Measurements from ENCODE around the gene IGF2BP1.
"Not testable (repeated sequence)": the region's sequence is repeated elsewhere in the genome, so short reads cannot be mapped to it uniquely, and the experiment has no call there.

The IGF2BP1 gene

DNA sequence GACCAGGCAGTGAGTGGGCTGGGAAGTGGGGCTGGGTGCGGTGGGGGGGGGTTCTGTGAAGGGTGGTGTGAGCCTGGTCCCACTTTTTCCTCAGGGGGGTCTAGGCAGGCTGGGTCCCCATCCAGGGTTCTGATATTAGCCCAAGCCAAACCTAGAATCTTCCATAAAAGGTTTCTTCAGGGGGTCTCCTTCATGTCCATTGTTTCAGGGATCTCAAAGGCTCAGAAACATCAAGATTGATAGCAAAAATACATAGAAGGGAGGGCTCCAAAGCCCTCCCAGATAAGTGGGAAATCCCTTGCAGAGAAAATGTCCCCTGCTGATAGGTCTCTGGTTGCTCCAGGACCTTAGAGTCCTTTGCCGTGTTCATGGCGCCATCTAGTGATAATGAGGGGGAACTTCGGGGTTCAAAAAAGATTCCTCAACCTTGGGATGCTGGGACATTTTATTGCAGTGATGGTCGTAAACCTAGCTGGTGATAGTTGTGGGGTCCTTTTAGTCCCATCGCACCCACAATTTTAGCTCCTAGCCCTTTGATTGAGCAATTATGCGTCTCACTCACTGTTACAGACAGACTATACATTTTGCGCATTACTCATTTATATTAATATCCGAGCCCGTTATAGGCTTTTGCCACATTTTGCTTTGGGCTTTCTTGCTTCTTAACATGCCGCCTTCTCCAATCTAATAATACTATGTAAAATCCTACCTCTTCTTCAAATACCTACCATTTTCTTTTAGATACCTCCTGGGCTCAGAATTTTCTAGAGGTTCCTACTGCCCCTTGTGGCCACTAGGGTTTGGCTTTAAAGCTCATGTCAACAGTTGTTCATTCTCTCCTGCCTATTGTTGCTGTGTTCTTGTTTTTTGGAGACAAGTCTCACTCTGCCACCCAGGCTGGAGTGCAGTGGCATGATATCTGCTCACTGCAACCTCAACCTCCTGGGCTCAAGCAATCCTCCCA lies 35.1 kb downstream of the IGF2BP1 start:
- Histone ChIP-seq H3K4me1 (ENCODE audit: control insufficient read depth, insufficient read depth, low read length) (no peaks in the 10 kb centered on the region), H3K27me3 (ENCODE audit: control insufficient read depth, insufficient read depth, low read length) (no peaks in the 10 kb centered on the region), H3K27ac (ENCODE audit: low read depth, low read length) (no peak overlapping the region), H3K36me3 (ENCODE audit: control insufficient read depth, insufficient read depth, low read length) (no peaks in the 10 kb centered on the region), H3K9ac (ENCODE audit: low read length) (no peak overlapping the region), H3K4me3 (ENCODE audit: low read length) (no peak overlapping the region)

DNA sequence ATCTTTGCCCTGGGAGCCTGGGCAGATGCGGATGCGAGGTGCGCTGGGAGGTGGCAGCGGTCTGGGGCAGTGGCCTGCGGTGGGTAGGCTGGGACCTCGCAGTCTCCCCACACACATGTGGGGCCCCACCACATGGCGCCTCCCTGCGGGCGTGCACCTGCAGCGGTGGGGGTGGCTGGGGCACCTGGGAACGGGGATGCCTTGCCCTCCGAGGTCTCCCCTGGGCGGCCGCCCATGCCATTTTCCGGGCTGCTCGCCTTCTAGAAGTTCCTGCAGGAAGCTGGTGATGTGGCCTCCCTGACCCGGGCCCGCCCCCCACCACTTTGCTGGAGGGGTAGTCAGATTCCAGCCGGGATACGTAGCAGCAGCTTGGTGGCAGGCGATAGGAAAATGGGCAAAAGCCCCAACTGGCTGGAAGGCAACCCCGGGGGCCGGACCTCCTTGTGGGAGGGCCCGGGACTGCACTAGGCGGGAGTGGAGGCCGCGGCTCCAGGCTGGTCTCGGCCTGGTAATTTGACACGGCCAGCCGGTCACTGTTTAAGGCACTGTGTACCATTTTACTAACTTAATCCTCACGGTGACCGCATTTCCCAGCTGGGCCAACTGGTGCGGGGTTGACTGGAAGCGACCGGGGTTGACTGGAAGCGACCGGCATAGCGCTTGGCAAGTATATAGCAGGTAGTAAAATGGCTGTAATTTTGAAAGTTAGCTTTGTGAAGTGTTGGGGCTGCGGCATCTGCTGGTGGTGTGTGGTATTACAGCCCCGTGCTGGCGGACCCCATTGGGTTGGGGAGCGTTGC lies 38.5 kb downstream of the IGF2BP1 start:
- Histone ChIP-seq H3K27ac (ENCODE audit: low read depth, low read length) (peak overlapping the region; percentile 45), H3K9ac (ENCODE audit: low read length) (no peak overlapping the region), H3K4me3 (ENCODE audit: low read length) (peak overlapping the region; percentile 38), H3K36me3 (ENCODE audit: control insufficient read depth, insufficient read depth, low read length) (no peaks in the 10 kb centered on the region), H3K4me1 (ENCODE audit: control insufficient read depth, insufficient read depth, low read length) (no peaks in the 10 kb centered on the region), H3K27me3 (ENCODE audit: control insufficient read depth, insufficient read depth, low read length) (no peaks in the 10 kb centered on the region)

DNA sequence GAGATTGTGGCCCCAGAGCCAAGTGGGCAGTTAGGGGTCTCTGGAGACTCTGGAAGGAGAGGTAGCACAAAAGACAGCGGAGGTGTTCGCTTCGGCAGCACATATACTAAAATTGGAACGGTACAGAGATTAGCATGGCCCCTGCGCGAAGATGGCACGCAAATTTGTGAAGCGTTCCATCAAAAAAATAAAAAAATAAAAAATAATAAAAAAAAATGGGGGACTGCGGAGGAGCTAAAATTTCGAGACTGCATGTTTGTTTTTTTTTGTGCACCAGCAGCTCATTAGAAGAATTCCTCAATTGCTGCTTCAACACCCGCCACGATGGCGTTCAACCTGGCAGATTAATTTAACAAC lies 39.1 kb downstream of the IGF2BP1 start:
- Histone ChIP-seq H3K36me3 (ENCODE audit: control insufficient read depth, insufficient read depth, low read length) (no peaks in the 10 kb centered on the region), H3K4me1 (ENCODE audit: control insufficient read depth, insufficient read depth, low read length) (no peaks in the 10 kb centered on the region), H3K27ac (ENCODE audit: low read depth, low read length) (no peak overlapping the region), H3K27me3 (ENCODE audit: control insufficient read depth, insufficient read depth, low read length) (no peaks in the 10 kb centered on the region), H3K9ac (ENCODE audit: low read length) (no peak overlapping the region), H3K4me3 (ENCODE audit: low read length) (no peak overlapping the region)

GRCh38 chr17:49038138-49038537 lies 41.0 kb downstream of the IGF2BP1 start:
- Histone ChIP-seq H3K27me3 (ENCODE audit: control insufficient read depth, insufficient read depth, low read length) (no peaks in the 10 kb centered on the region), H3K4me1 (ENCODE audit: control insufficient read depth, insufficient read depth, low read length) (no peaks in the 10 kb centered on the region), H3K36me3 (ENCODE audit: control insufficient read depth, insufficient read depth, low read length) (no peaks in the 10 kb centered on the region), H3K9ac (ENCODE audit: low read length) (no peak overlapping the region), H3K27ac (ENCODE audit: low read depth, low read length) (no peak overlapping the region), H3K4me3 (ENCODE audit: low read length) (no peak overlapping the region)

DNA sequence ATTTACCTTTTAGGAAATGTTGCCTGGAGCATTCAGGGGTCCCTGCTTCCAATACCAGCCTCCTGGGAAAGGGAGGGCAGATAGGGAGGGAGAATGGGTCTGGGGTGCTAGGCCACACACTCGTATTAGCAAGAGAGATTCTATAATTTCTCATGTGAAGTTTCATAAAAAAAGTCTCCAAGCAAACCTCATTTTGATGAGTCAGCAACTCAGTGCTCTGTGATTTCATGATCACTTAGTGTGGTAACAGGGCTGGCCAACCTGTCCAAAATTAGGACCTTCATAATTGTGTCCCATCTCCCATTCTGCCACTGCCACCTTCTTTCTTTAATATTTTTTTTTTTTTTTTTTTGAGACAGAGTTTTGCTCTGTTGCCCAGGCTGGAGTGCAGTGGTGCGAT lies 41.4 kb downstream of the IGF2BP1 start:
- Histone ChIP-seq H3K9ac (ENCODE audit: low read length) (no peak overlapping the region), H3K4me1 (ENCODE audit: control insufficient read depth, insufficient read depth, low read length) (no peaks in the 10 kb centered on the region), H3K27me3 (ENCODE audit: control insufficient read depth, insufficient read depth, low read length) (no peaks in the 10 kb centered on the region), H3K27ac (ENCODE audit: low read depth, low read length) (no peak overlapping the region), H3K36me3 (ENCODE audit: control insufficient read depth, insufficient read depth, low read length) (no peaks in the 10 kb centered on the region), H3K4me3 (ENCODE audit: low read length) (no peak overlapping the region)

GRCh38 chr17:49039518-49039917 lies 42.3 kb downstream of the IGF2BP1 start:
- H3K4me1 ChIP-seq (ENCODE audit: control insufficient read depth, insufficient read depth, low read length); H3K9ac ChIP-seq (ENCODE audit: low read length); H3K36me3 ChIP-seq (ENCODE audit: control insufficient read depth, insufficient read depth, low read length); H3K27ac ChIP-seq (ENCODE audit: low read depth, low read length); H3K27me3 ChIP-seq (ENCODE audit: control insufficient read depth, insufficient read depth, low read length); H3K4me3 ChIP-seq (ENCODE audit: low read length): not testable (repeated sequence)

DNA sequence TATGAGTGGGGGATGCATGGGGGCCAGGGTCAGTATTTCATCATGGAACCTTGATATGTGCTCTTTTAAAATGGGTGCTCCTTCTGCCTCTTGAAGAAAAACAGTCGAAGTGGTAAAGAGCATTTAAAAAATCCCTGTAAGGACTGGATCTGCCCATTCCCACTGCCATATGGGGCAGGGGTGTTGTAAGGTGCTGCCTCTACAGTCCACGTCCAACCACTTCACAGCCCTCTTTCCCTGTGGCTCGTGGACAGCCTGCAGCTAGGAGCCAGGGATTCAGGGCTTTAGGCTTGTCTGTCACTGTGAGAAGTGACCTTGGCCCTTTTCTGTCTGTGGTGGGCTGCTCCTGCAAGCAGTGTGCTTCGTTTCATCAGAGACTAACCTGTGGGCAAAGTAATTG lies 44.3 kb downstream of the IGF2BP1 start:
- H3K27me3 ChIP-seq (ENCODE audit: control insufficient read depth, insufficient read depth, low read length): no peaks in the 10 kb centered on the region
- H3K4me1 ChIP-seq (ENCODE audit: control insufficient read depth, insufficient read depth, low read length): no peaks in the 10 kb centered on the region
- no peak overlapping the region for H3K9ac ChIP-seq (ENCODE audit: low read length)
- no peak overlapping the region for H3K4me3 ChIP-seq (ENCODE audit: low read length)
- no peak overlapping the region for H3K27ac ChIP-seq (ENCODE audit: low read depth, low read length)
- H3K36me3 ChIP-seq (ENCODE audit: control insufficient read depth, insufficient read depth, low read length): no peaks in the 10 kb centered on the region

DNA sequence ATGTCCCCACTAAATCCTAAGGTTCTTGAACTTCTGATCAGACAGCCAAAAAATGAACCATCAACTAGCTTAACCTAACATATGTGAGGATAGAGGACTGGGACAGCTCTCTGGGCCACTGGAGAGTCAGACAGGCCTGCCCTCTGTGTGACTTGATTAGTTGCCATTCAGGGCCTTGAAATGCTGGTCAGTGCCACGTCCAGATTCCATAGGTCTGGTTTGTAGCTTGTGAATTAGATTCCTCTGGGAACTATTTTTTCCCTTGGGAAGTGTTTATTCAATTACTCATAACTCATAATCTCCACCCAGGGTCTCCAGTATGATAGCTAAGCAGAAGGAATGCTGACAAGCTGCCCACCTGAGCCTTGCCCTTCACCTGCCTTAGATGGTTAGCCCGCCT lies 48.2 kb downstream of the IGF2BP1 start:
- Histone ChIP-seq H3K4me1 (ENCODE audit: control insufficient read depth, insufficient read depth, low read length) (no peaks in the 10 kb centered on the region), H3K4me3 (ENCODE audit: low read length) (no peak overlapping the region), H3K27me3 (ENCODE audit: control insufficient read depth, insufficient read depth, low read length) (no peaks in the 10 kb centered on the region), H3K9ac (ENCODE audit: low read length) (no peak overlapping the region), H3K36me3 (ENCODE audit: control insufficient read depth, insufficient read depth, low read length) (no peaks in the 10 kb centered on the region), H3K27ac (ENCODE audit: low read depth, low read length) (no peak overlapping the region)

DNA sequence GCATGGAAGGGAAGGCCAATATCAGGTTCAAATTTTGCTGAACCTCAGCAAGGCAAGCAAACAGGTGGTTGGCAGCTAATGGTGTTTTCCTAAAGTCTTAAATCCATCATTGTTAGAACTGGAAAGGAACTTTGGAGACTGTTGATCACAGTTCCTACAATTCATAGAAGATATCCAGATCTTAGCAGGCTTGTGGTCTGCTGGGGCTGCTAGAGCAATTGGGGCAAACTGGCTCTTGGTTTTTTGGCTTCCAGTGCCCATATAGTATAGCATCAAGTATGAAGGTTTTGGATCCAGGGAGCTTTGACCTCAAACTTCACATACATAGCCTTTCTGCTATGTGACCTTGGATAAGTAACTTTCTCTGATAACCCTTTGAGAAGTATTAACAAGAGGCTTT lies 49.7 kb downstream of the IGF2BP1 start:
- Histone ChIP-seq H3K27ac (ENCODE audit: low read depth, low read length) (no peak overlapping the region), H3K4me3 (ENCODE audit: low read length) (no peak overlapping the region), H3K9ac (ENCODE audit: low read length) (no peak overlapping the region), H3K27me3 (ENCODE audit: control insufficient read depth, insufficient read depth, low read length) (no peaks in the 10 kb centered on the region), H3K36me3 (ENCODE audit: control insufficient read depth, insufficient read depth, low read length) (no peaks in the 10 kb centered on the region), H3K4me1 (ENCODE audit: control insufficient read depth, insufficient read depth, low read length) (no peaks in the 10 kb centered on the region)

GRCh38 chr17:49049265-49049664 lies 52.1 kb downstream of the IGF2BP1 start:
- Histone ChIP-seq H3K27me3 (ENCODE audit: control insufficient read depth, insufficient read depth, low read length) (no peaks in the 10 kb centered on the region), H3K36me3 (ENCODE audit: control insufficient read depth, insufficient read depth, low read length) (no peaks in the 10 kb centered on the region), H3K9ac (ENCODE audit: low read length) (no peak overlapping the region), H3K4me3 (ENCODE audit: low read length) (no peak overlapping the region), H3K27ac (ENCODE audit: low read depth, low read length) (no peak overlapping the region), H3K4me1 (ENCODE audit: control insufficient read depth, insufficient read depth, low read length) (no peaks in the 10 kb centered on the region)

DNA sequence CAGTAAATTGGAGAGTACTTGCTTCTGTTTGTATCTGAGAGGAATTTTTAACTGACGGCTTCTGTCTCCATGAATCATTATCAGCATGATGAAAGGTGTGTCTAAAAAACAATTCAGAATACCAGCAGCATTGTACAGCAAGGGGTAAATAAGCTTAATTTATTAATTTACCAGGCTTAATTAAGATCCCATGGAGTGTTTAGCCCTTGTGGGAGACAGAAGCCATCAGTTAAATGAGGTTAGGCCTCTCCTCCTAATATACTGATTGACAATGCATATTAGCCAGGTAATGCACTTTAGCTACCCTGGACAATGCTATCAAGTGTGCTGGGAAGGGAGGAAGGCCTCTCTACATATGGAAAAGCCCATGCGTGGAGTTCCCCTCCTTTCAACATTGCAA lies 53.4 kb downstream of the IGF2BP1 start:
- H3K4me3 ChIP-seq (ENCODE audit: low read length): no peak overlapping the region
- no peaks in the 10 kb centered on the region for H3K4me1 ChIP-seq (ENCODE audit: control insufficient read depth, insufficient read depth, low read length)
- H3K27ac ChIP-seq (ENCODE audit: low read depth, low read length): no peak overlapping the region
- H3K9ac ChIP-seq (ENCODE audit: low read length): no peak overlapping the region
- H3K36me3 ChIP-seq (ENCODE audit: control insufficient read depth, insufficient read depth, low read length): no peaks in the 10 kb centered on the region
- no peaks in the 10 kb centered on the region for H3K27me3 ChIP-seq (ENCODE audit: control insufficient read depth, insufficient read depth, low read length)

DNA sequence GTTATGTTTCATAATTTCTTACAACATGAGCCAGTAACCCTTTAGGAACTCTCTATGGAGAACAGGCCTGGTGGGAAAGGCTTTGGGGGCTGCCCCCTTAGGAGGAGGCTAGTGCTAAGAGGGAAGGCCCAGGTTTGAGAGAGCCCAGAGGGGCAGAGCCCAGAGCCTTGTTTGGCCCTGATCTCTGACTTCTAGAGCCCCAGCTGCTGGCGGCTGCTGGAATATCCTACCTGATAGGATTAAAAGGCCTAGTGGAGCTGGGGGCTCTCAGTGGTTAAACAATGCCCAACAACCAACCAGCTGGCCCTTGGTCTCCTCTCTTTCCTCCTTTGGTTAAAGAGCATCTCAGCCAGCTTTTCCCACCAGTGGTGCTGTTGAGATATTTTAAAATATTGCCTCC lies 54.1 kb downstream of the IGF2BP1 start:
- Histone ChIP-seq H3K4me1 (ENCODE audit: control insufficient read depth, insufficient read depth, low read length) (no peaks in the 10 kb centered on the region), H3K9ac (ENCODE audit: low read length) (no peak overlapping the region), H3K27ac (ENCODE audit: low read depth, low read length) (no peak overlapping the region), H3K36me3 (ENCODE audit: control insufficient read depth, insufficient read depth, low read length) (no peaks in the 10 kb centered on the region), H3K4me3 (ENCODE audit: low read length) (no peak overlapping the region), H3K27me3 (ENCODE audit: control insufficient read depth, insufficient read depth, low read length) (no peaks in the 10 kb centered on the region)

Measured in rectal smooth muscle tissue (tissue), 1 donor.